Subcutaneous adipose tissue (tissue), 4 donors: Measurements from ENCODE around the gene GATD1. TPM values are rescaled to one million over a fixed set of nuclear protein-coding genes. Genes with fewer than 3 reads are reported as not detected.

Source experiments
- total RNA-seq, 4 donors: library from RNA; depleted of rRNA; stranded (reverse); fragments of >200 nt; gene quantifications; one replicate each; pipeline ENCODE4 v1.1.0, GENCODE V29; 2016
- TF ChIP-seq, protein P1 (sequence below): fragments of 450-650 bp; IDR thresholded peaks from one replicate; pipeline ENCODE4 v1.5.1; 2016; ENCODE audit warnings: low read depth, mild to moderate bottlenecking, control low read depth, antibody characterized with exemption, moderate library complexity

The GATD1 gene
- total RNA-seq, 4 donors from 2014 or later = 7.1 to 22.8 (median 14.9) TPM

DNA sequence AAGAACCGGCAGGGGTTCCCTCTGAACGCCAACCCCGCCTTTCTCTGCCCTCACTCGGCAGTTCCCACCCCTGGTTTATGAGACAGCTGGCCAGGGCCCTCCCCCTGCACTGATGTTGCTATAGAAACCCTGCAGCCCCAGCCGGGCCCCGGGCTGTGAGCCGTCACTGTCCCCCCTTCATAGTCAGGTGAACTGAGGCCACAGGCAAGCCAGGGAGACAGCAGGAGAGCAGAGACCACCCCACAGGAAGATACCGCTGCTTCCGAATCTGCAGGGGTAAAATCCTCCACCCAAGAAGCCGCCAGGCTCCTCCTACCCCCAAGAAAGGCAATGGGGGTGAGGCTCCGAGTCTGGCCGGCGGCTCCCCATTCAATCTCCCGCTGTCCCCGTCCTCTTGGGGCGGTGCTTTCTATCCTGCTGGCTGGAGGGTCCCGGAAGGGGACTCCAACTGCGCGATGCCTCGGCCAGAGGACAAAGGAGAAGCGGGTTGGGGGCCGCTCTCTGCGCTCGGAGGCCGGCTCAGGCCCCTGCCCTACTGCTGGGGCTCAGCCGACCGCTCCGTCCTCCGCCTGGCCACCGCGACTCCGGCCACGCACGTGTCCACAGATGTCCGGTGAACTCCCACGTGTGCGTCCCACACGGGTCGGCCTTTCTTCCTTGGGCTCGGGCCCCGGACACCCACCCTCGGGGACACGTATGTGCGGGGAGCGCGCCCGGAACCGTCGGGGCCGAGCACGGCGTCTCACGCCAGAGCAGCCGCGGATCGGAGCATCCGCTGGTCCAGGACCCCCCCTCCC is 20.2 kb upstream of the GATD1 start:
- TF ChIP-seq, protein P1, sequence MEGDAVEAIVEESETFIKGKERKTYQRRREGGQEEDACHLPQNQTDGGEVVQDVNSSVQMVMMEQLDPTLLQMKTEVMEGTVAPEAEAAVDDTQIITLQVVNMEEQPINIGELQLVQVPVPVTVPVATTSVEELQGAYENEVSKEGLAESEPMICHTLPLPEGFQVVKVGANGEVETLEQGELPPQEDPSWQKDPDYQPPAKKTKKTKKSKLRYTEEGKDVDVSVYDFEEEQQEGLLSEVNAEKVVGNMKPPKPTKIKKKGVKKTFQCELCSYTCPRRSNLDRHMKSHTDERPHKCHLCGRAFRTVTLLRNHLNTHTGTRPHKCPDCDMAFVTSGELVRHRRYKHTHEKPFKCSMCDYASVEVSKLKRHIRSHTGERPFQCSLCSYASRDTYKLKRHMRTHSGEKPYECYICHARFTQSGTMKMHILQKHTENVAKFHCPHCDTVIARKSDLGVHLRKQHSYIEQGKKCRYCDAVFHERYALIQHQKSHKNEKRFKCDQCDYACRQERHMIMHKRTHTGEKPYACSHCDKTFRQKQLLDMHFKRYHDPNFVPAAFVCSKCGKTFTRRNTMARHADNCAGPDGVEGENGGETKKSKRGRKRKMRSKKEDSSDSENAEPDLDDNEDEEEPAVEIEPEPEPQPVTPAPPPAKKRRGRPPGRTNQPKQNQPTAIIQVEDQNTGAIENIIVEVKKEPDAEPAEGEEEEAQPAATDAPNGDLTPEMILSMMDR = no peak

DNA sequence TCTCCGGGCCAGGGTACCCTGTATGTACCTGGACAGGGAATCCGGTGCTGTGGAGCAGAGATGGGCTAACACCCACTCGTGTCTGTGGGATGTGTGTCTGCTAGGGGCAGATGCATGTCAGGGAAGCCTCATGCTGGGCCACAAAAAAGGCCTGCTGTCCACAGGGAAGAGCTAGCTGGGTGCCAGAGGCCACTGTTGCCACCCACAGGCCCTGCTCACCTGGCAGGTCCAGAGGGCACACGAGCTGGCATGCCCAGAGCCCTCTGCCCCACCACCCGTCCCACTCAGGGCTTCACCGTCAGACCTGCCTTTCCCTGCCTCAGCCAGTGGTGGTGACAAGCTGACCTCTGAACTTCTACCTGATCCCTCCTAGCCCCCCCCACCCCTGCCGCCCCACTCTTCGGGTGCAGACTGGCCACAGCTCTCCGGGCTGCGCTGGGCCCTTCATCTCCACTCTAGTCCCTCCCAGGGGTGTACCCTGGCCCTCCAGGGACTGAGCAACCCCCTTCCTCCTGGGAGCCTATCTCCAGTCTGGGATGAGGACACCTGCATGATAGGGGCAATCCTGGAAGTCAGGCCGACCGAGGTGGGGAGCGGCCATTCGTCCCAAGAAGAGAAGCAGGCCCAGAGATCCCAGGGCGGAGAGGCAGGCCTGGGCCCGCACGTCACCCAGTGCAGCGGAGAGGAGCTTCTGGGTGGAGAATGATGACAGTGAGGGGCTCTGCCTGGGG is 19.4 kb upstream of the GATD1 start:
- TF ChIP-seq, protein P1 = no peak

DNA sequence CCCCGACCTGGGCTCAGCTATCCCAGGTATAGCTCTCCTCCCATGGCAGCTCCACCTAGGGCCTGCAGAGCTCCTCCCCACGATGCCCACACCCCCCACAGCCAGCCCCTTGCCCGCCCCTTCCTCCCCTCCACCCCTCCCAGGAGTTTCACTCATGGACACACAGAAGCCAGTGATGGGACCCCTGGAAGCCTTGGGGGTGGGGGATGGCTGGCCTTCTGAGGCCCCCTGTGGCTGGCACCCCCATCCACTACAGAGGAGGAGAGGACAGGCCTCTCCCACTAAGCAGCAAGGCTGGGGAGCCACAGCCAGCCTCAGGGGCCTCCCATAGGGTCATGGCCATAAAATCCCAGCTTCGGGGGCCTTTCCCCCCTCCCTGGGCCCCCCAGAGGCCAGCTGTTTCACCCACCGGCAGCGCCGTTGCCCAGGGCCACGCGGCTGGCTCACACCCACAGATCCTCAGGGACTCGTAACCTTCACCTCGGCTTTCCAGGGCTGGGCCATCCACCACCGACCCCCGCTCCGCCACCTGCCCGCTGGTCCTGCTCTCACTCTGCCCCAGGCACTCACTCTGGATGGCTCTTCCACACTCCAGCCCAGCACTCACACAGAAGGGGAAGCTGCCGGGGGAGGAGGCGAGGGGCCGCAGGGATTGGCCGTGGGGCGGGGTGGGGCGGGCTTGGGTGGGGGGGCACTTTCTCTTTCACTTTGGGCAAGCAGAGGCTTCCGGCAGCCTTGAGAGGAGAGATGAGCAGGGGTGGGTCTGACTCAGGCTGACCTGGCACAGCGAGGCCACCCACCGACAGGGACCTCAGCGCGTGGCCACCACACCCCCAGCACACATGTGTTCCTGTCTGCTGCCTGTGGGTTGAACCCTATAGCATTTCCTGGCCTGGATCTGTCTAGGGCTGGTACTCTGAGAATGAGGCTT is 18.6 kb upstream of the GATD1 start:
- TF ChIP-seq, protein P1 = no peak

DNA sequence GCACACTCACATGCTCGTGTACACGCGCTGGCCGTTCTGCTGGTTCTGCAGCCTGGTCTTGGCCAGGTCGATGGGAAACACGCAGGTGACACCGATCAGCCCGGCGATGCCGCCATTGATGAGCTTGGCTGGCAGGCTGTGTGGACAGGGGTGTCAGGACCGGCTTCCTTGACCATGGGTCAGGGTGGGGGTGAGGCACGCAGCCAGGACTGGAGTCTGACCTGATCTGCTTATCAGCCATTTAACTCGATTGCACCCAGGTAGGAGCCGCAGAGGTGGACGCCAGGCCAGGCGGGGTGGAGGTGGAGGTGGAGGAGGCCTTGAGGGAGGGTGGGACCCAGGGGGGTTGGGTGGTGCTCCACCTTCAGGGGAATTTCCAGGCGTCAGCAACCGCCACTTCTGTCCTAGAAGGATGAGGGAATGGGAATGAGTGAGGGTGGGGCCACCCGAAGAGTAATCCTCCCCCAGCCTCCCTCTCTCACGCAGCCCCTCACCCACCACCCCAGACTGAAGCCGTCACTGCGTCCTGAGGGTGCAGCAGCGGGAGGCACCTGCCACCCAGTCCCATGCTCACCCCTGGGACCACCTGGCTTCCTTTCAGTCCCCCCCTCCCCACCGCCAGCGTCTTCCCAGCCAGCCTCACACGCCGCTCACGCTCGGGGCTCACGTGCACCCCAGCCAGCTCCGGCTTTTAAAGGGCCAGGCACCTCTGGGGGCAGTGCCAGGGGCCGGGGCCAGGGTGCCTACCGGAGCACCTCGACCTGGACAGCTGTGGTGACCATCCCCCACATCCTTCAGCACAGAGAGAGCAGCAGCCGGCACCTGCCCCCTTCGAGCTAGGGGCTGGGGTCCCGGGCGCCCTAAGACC is 17.7 kb upstream of the GATD1 start:
- TF ChIP-seq, protein P1 = no peak

DNA sequence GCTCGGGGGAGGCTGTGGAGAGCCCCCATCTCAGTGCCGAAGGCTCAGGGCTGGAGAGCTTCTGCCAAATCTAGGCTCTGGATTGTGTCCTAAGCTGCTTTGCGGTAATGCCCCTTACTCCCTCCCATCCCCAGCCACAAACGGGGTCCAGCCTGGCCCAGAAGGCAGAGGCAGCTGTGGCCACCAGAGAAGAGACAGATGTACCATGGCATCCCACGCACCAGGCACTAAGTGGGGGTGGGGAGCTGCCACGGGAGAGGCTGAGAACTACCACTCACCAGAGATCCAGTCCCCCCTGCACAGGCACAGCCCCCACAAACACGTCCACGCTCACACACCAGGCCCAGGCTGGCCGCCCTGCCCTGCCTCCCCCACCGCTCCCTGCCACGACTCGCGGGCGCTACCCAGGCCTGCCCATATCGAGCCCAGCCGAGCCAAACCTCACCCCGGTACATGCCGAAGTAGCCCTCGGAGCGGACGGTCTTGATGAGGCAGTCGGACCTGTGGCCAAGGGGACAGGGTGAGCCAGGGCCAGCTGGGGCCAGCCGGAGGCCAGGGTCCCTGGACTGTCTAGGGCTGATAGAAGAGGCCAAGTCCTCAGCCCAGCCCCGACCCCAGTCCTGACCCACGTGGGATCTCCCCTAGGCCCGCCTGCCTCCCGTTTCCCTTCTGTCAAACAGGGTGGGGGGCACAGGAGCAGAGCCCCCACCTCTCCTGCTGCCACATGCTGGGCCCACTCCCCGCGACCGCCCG is 16.9 kb upstream of the GATD1 start:
- TF ChIP-seq, protein P1 = no peak

DNA sequence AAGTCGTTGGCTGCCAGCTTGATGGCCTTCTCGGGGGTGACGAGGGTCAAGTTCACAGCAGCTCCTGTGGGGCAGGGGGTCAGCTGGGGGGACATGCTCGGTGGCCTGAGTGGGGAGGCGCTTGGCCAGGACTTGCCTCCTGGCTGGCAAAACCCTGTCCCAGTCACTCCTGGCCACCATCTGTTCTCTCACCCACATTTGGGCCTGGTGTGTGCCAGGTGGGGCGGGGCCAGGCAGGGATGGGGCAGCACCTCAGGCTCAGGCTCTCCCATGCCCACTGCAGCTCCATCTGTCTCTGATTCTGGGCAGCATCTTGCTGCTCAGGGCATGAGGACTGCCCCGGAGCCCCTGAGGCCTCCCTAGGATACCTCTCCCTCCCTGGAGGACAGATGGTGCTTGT is 16.3 kb upstream of the GATD1 start:
- TF ChIP-seq, protein P1 = no peak
